HG03159 (cell line): ENCODE results near the gene CCT7.

Experiments used
- ATAC-seq: cut with Tn5 transposase; IDR thresholded peaks from one replicate; pipeline ENCODE4 v1.9.1; 2021; ENCODE audit warnings: mild to moderate bottlenecking, moderate library complexity; ENCODE audit not compliant: unreplicated experiment

CCT7 gene

GRCh38 chr2:73292316-73292905, 58.3 kb downstream of the CCT7 start:
- ATAC-seq: no peak

GRCh38 chr2:73292906-73293533, 58.9 kb downstream of the CCT7 start:
- ATAC-seq: no peak

- peak; percentile 87 for ATAC-seq
Observed at GRCh38 chr2:73293534-73294171, 59.5 kb downstream of the CCT7 start, which contains the start of gene EGR4. EGR4 (minus strand) TSS chr2:73293548; CDS start chr2:73293317, 231 bp downstream.

- ATAC-seq: no peak
Observed at GRCh38 chr2:73294239-73294638, 60.1 kb downstream of the CCT7 start.

- no peak for ATAC-seq
Observed at GRCh38 chr2:73295751-73296400, 61.8 kb downstream of the CCT7 start.

- ATAC-seq: no peak
Observed at GRCh38 chr2:73297151-73297559, 63.0 kb downstream of the CCT7 start.

- no peak for ATAC-seq
Observed at GRCh38 chr2:73297586-73297985, 63.5 kb downstream of the CCT7 start.

GRCh38 chr2:73300926-73301325, 66.8 kb downstream of the CCT7 start:
- no peak for ATAC-seq

GRCh38 chr2:73301636-73302035, 67.5 kb downstream of the CCT7 start:
- ATAC-seq: no peak
